DOHH2 (cell line): ENCODE results near the gene RRAGC.

ENCODE experiments used
- CTCF ChIP-seq: fragments of 200-600 bp; sonication (generic); IDR thresholded peaks from one replicate; pipeline ENCODE4 v1.5.1; 2014; ENCODE audit warnings: antibody characterized with exemption, mild to moderate bottlenecking, low read depth, low read length; ENCODE audit not compliant: poor library complexity, severe bottlenecking
- EZH2phosphoT487 ChIP-seq: fragments of 200-600 bp; sonication (generic); IDR thresholded peaks from 2 replicates; pipeline ENCODE4 v1.6.1; 2017; ENCODE audit warnings: borderline replicate concordance, mild to moderate bottlenecking, antibody characterized with exemption, low read length, moderate library complexity, mixed read lengths

- no peak for TF ChIP-seq CTCF
- no peak for TF ChIP-seq EZH2phosphoT487
These were observed 25.3 kb downstream of the RRAGC start for GRCh38 chr1:38834221-38834782.
